Heart right ventricle (tissue), 16 donors: ENCODE results near the gene HJV. TPM values are rescaled to one million over a fixed set of nuclear protein-coding genes. Genes with fewer than 3 reads are reported as not detected.

Experiments
- ATAC-seq, 8 donors: fragments of 200-7000 bp; cut with Tn5 transposase; one replicate each; pipeline ENCODE4 v1.9.1; 2020; ENCODE audit warnings: mild to moderate bottlenecking in 8 of 8, moderate library complexity in 8 of 8, moderate number of reproducible peaks in 1 of 8
- DNase-seq, 2 donors: peaks; one replicate each; pipeline ENCODE4 v3.0.0-alpha.2; 2020
- H3K27ac ChIP-seq, 10 donors: fragments of 200-600 bp; sonication (generic) in 2 of 10; one replicate each; pipeline versions ENCODE4 v1.5.0 to v1.8.0; 2020 to 2022; ENCODE audit warnings: mild to moderate bottlenecking in 3 of 10
- H3K27me3 ChIP-seq, 7 donors: fragments of 200-600 bp; one replicate each; pipeline ENCODE4 v1.8.0; 2021 to 2022; ENCODE audit warnings: mild to moderate bottlenecking in 2 of 7
- H3K36me3 ChIP-seq, 9 donors: fragments of 200-600 bp; sonication (generic) in 1 of 9; one replicate each; pipeline versions ENCODE4 v1.5.0 to v1.8.0; 2020 to 2022; ENCODE audit warnings: mild to moderate bottlenecking in 2 of 9
- H3K4me1 ChIP-seq, 9 donors: fragments of 200-600 bp; sonication (generic) in 1 of 9; one replicate each; pipeline versions ENCODE4 v1.5.0 to v1.8.0; 2020 to 2022; ENCODE audit warnings: mild to moderate bottlenecking in 4 of 9
- H3K4me3 ChIP-seq, 10 donors: fragments of 200-600 bp; sonication (generic) in 2 of 10; one replicate each; pipeline versions ENCODE4 v1.5.0 to v1.8.0; 2020 to 2022; ENCODE audit warnings: mild to moderate bottlenecking in 7 of 10, moderate library complexity in 2 of 10
- H3K9me3 ChIP-seq, 11 donors: fragments of 200-600 bp in 10 of 11; sonication (generic) in 2 of 11; one replicate each; pipeline versions ENCODE4 v1.5.0 to v1.8.0; 2013 to 2022; ENCODE audit warnings: mild to moderate bottlenecking in 2 of 11, control low read depth in 1 of 11, moderate library complexity in 1 of 11
- CTCF ChIP-seq, 9 donors: fragments of 200-600 bp; sonication (generic) in 2 of 9; IDR thresholded peaks; one replicate each; pipeline versions ENCODE4 v1.5.0 to v1.8.0; 2021 to 2022; ENCODE audit warnings: antibody characterized with exemption in 9 of 9, mild to moderate bottlenecking in 5 of 9, moderate library complexity in 1 of 9
- WGBS, 2 donors: extraction: QIAGEN DNeasy Blood & Tissue Kit; methylation state at CpG; one replicate each; pipeline ENCODE4 v1.1.7; 2013; ENCODE audit warnings: inconsistent platforms in 1 of 2; 5-methylcytosine and 5-hydroxymethylcytosine counted together
- intact Hi-C, 10 donors: fragments of 100-400 bp; cut with DNase I; formaldehyde crosslinking; loops; one replicate each; pipeline versions ENCODE4 v1.11.1 to v1.14.2; 2022
- polyA plus RNA-seq, 2 donors: library from polyadenylated mRNA; stranded (reverse); fragments of 200-250 nt; gene quantifications; one replicate each; pipeline ENCODE4 v1.2.3, GENCODE V29; 2013
- total RNA-seq, 10 donors: library from RNA; stranded (reverse); fragmentation: NEBNext Ultra II Directional in 3 of 10; extraction: Animal tissue kit (Norgen Biotek cat#: 25700) in 3 of 10; gene quantifications; one replicate each; pipeline versions ENCODE4 v1.2.1 to v1.2.4, GENCODE V29; 2021 to 2023
- donor health status: Arrhythmogenic right ventricular cardiomyopathy.
- donor health status: ischemic (EF 13 %, LVEDD 7.1; RV severe dilation, severe dysfunction).
- donor health status: healthy with polysubstance abuse.
- donor health status: DM: no; HTN: yes; CAD: no.
- donor health status: DM: no; HTN: no; CAD: no.
- donor health status: ischemic (EF 25% LVEDD 6.9; RV normal size, moderate dysfunction).
- donor health status: ischemic (EF 25% LVEDD 5.7; RV mildly dilated, moderate dysfunction).
- donor health status: healthy.
- donor health status: DM: yes; HTN: yes; CAD: no.
- donor health status: Ischemic cardiomyopathy.
- donor health status: ischemic (EF 35%, LVEDD 5.7; RV mildly dilated, moderate dysfunction).
- donor health status: nonischemic (EF 11% LVEDD 7.7; RV severe dilation, severe dysfunction).
- donor health status: DM: yes; HTN: yes; CAD: no.
- donor health status: PGD.
- donor health status: ischemic (EF 29% LVEDD 5.4; RV normal size, mild dysfunction).
- donor health status: nonischemic (EF 23%, LVEDD 6.1; RV moderate dilation, normal function).

HJV gene
- total and polyA plus RNA-seq, 12 donors = 0.52 to 115 (median 68.2) TPM

GRCh38 chr1:145983206-145983675 lies 38.3 kb downstream of the HJV start:
- Histone ChIP-seq H3K4me1 (peaks cover 56 to 100% (median 86%) of the 10 kb centered on the region in 9 donors), H3K36me3 (no peaks in the 10 kb centered on the region), H3K27me3 (no peaks in the 10 kb centered on the region), H3K27ac (peak overlapping the region; percentile 90 to 97 (median 94)), H3K4me3 (no peak overlapping the region), H3K9me3 (no peaks in the 10 kb centered on the region)
- DNase-seq = no peak
- intact Hi-C loops = no loop called here
- TF ChIP-seq CTCF (IDR thresholded peaks at IDR 0.05) = no peak
- ATAC-seq = peak in 2 of 8 donors; percentile 1 to 10
- 35 to 54% methylated on average over 1 of the region's 1 CpG for WGBS, 2 donors

GRCh38 chr1:145982010-145982723 lies 39.4 kb downstream of the HJV start:
- intact Hi-C loops = no loop called here
- peak overlapping the region in 1 of 10 donors; percentile 14 for H3K4me3 ChIP-seq
- 38 to 42% methylated on average over 6 of the region's 6 CpGs for WGBS, 2 donors
- peaks cover 62 to 100% (median 96%) of the 10 kb centered on the region in 9 donors for H3K4me1 ChIP-seq
- ATAC-seq (peak in 3 of 8 donors; percentile 4 to 8 (median 7)), DNase-seq (peak in 1 of 2 donors; percentile 74)
- H3K9me3 ChIP-seq = no peaks in the 10 kb centered on the region
- no peaks in the 10 kb centered on the region for H3K27me3 ChIP-seq
- H3K36me3 ChIP-seq = no peaks in the 10 kb centered on the region
- no peak for TF ChIP-seq CTCF (IDR thresholded peaks at IDR 0.05)
- H3K27ac ChIP-seq = peak overlapping the region; percentile 90 to 97 (median 94)

- WGBS, 2 donors = 19 to 39% methylated on average over 1 of the region's 1 CpG
- Histone ChIP-seq H3K9me3 (no peaks in the 10 kb centered on the region), H3K36me3 (peaks cover 0 to 6% (median 0%) of the 10 kb centered on the region in 9 donors), H3K4me3 (peak overlapping the region in 8 of 10 donors; percentile 4 to 44 (median 18)), H3K4me1 (peaks cover 60 to 84% (median 81%) of the 10 kb centered on the region in 9 donors), H3K27me3 (no peaks in the 10 kb centered on the region), H3K27ac (peak overlapping the region; percentile 90 to 97 (median 94))
- DNase-seq (peak in 1 of 2 donors; percentile 74), ATAC-seq (peak in 7 of 8 donors; percentile 14 to 70 (median 46))
- intact Hi-C loops = loop anchor here in 2 of 10 donors (1.0 to 2.0 kb wide), 2 partner anchors 16 to 17 kb away; partner anchors contain the start of gene TXNIP (in 1 of the 2)
- no peak for TF ChIP-seq CTCF (IDR thresholded peaks at IDR 0.05)
Observed at GRCh38 chr1:145980457-145980994, 41.0 kb downstream of the HJV start.

- DNase-seq (no peak), ATAC-seq (peak in 6 of 8 donors; percentile 1 to 23 (median 4))
- H3K4me3 ChIP-seq = peak overlapping the region in 9 of 10 donors; percentile 3 to 44 (median 21)
- no peaks in the 10 kb centered on the region for H3K27me3 ChIP-seq
- WGBS, 2 donors = 16 to 29% methylated on average over 7 of the region's 7 CpGs
- no peak for TF ChIP-seq CTCF (IDR thresholded peaks at IDR 0.05)
- intact Hi-C loops = loop anchor here in 7 of 10 donors (1.0 to 5.0 kb wide), 8 partner anchors 16 to 32 kb away; partner anchors contain the start of gene TXNIP (in 3 of the 7)
- H3K36me3 ChIP-seq = peaks cover 0 to 12% (median 0%) of the 10 kb centered on the region in 9 donors
- peaks cover 54 to 78% (median 76%) of the 10 kb centered on the region in 9 donors for H3K4me1 ChIP-seq
- peak overlapping the region; percentile 90 to 97 (median 94) for H3K27ac ChIP-seq
- H3K9me3 ChIP-seq = no peaks in the 10 kb centered on the region
Observed at GRCh38 chr1:145979746-145980456, 41.6 kb downstream of the HJV start.
